HG02852 (cell line): ENCODE data around the gene UBR3.
"Not testable (repeated sequence)": the region's sequence is repeated elsewhere in the genome, so short reads cannot be mapped to it uniquely, and the experiment has no call there.

Source experiments
- ATAC-seq: cut with Tn5 transposase; IDR thresholded peaks from one replicate; pipeline ENCODE4 v1.9.1; 2021; ENCODE audit warnings: mild to moderate bottlenecking, moderate library complexity; ENCODE audit not compliant: unreplicated experiment

Gene UBR3

GRCh38 chr2:169945515-169945914 is 118.3 kb downstream of the UBR3 start:
- no peak for ATAC-seq

GRCh38 chr2:169946092-169946491 is 118.8 kb downstream of the UBR3 start:
- ATAC-seq, result no peak

- no peak for ATAC-seq
Measured at GRCh38 chr2:169946546-169946945, 119.3 kb downstream of the UBR3 start.

GRCh38 chr2:169955940-169956339 is 128.7 kb downstream of the UBR3 start:
- no peak for ATAC-seq

- not testable (repeated sequence) for ATAC-seq
Measured at GRCh38 chr2:169957219-169957618, 130.0 kb downstream of the UBR3 start.

GRCh38 chr2:169961911-169962310 is 134.7 kb downstream of the UBR3 start:
- ATAC-seq, result no peak

- ATAC-seq, result no peak
Measured at GRCh38 chr2:169963786-169964185, 136.5 kb downstream of the UBR3 start.

- no peak for ATAC-seq
Measured at GRCh38 chr2:169964740-169965139, 137.5 kb downstream of the UBR3 start.

GRCh38 chr2:169965495-169965894 is 138.2 kb downstream of the UBR3 start:
- ATAC-seq, result no peak

- no peak for ATAC-seq
Measured at GRCh38 chr2:169966454-169966853, 139.2 kb downstream of the UBR3 start.

- no peak for ATAC-seq
Measured at GRCh38 chr2:169968743-169969142, 141.5 kb downstream of the UBR3 start.

- ATAC-seq, result no peak
Measured at GRCh38 chr2:169975221-169975620, 148.0 kb downstream of the UBR3 start.

GRCh38 chr2:169976335-169976851 is 149.1 kb downstream of the UBR3 start:
- no peak for ATAC-seq

GRCh38 chr2:169977530-169977929 is 150.3 kb downstream of the UBR3 start:
- ATAC-seq, result no peak

- no peak for ATAC-seq
Measured at GRCh38 chr2:169978402-169979017, 151.3 kb downstream of the UBR3 start.

- ATAC-seq, result no peak
Measured at GRCh38 chr2:169979025-169979424, 151.8 kb downstream of the UBR3 start.

GRCh38 chr2:169980001-169980400 is 152.7 kb downstream of the UBR3 start:
- ATAC-seq, result no peak

- ATAC-seq, result no peak
Measured at GRCh38 chr2:169980643-169981042, 153.4 kb downstream of the UBR3 start.

GRCh38 chr2:169982929-169983328 is 155.7 kb downstream of the UBR3 start:
- no peak for ATAC-seq

GRCh38 chr2:169983506-169983905 is 156.3 kb downstream of the UBR3 start:
- no peak for ATAC-seq

- ATAC-seq, result no peak
Measured at GRCh38 chr2:169984145-169984544, 156.9 kb downstream of the UBR3 start.

- ATAC-seq, result no peak
Measured at GRCh38 chr2:169994752-169995151, 167.5 kb downstream of the UBR3 start.
